Ascending aorta (tissue), 2 donors: ENCODE data around the gene MIPEP. TPM values are rescaled to one million over a fixed set of nuclear protein-coding genes. Genes with fewer than 3 reads are reported as not detected.
"Not testable (repeated sequence)": the region's sequence is repeated elsewhere in the genome, so short reads cannot be mapped to it uniquely, and the experiment has no call there.

ENCODE experiments used
- DNase-seq, 2 donors: peaks; one replicate each; pipeline ENCODE4 v3.0.0-alpha.2; 2019; ENCODE audit warnings: low spot score in 2 of 2
- H3K27ac ChIP-seq, 2 donors: fragments of 200-600 bp; sonication (generic); one replicate each; pipeline ENCODE4 v1.5.1; 2016 to 2017; ENCODE audit warnings: mild to moderate bottlenecking in 1 of 2
- H3K27me3 ChIP-seq: fragments of 200-600 bp; sonication (generic); one replicate; pipeline ENCODE4 v1.5.1; 2017
- H3K36me3 ChIP-seq, 2 donors: fragments of 200-600 bp; sonication (generic); one replicate each; pipeline ENCODE4 v1.5.1; 2016
- H3K4me1 ChIP-seq, 2 donors: fragments of 200-600 bp; sonication (generic); one replicate each; pipeline ENCODE4 v1.5.1; 2016 to 2017; ENCODE audit warnings: mild to moderate bottlenecking in 1 of 2
- H3K4me3 ChIP-seq, 2 donors: fragments of 200-600 bp; sonication (generic); one replicate each; pipeline ENCODE4 v1.5.1; 2016 to 2017; ENCODE audit warnings: mild to moderate bottlenecking in 1 of 2
- H3K9me3 ChIP-seq, 2 donors: fragments of 200-600 bp; sonication (generic); one replicate each; pipeline ENCODE4 v1.5.1; 2016
- intact Hi-C: fragments of 100-400 bp; cut with DNase I; formaldehyde crosslinking; loops from one replicate; pipeline ENCODE4 v1.15.1; 2023
- total RNA-seq: library from RNA; depleted of rRNA; stranded (reverse); fragments of >200 nt; gene quantifications from one replicate; pipeline ENCODE4 v1.1.0, GENCODE V29; 2016
- TF ChIP-seq, protein P1 (sequence below), 3 experiments: fragments of 200-600 bp in 2 of 3; fragments of 450-650 bp in 1 of 3; sonication (generic) in 2 of 3; IDR thresholded peaks; one replicate each; pipeline ENCODE4 v1.5.1; 2016 to 2019; ENCODE audit warnings: antibody characterized with exemption in 3 of 3, mild to moderate bottlenecking in 1 of 3, moderate library complexity in 1 of 3

Gene MIPEP
- total RNA-seq, 1 donor from 2014 or later = 2.8 TPM

DNA sequence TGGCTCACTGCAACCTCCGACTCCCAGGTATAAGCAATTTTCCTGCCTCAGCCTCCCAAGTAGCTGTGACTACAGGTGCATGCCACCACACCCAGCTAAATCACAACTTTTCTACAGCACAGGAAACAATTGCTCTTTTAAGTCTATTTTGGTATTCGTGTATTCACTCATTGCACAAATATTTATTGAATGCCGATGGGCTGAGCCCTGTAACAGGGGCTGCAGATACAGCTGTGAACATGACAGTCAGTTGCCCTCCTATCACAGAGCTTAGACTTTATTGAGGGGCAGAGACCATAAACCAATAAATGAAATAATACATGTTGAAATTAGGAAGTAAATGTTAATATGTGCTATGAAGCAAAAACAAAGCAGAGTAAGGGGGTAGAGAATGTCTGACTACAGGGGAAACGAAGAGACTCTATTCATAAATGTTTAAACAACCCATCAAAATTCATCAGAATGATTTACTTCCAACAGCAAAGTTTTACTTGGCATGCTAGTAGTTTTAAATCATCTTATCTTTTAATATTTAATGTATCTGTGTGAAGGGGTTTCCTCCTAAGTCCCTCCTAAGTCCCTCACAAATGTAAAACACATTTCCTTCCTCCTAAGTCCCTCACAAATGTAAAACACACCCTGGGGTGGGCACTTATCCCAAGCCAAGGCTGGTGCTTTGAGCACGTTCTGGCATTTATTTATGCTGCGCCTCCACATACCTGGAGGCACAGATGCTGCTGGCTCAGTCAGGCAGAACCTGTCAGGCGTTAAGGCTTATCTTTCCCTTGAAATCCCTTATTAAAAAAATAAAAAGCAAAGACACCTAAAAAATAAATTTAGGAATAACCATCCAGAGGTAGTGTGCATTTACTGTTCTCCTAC lies 140.8 kb downstream of the MIPEP start:
- intact Hi-C loops = no loop called here
- Histone ChIP-seq H3K27ac (no peak overlapping the region), H3K9me3 (no peaks in the 10 kb centered on the region), H3K36me3 (peaks cover 0 to 7% of the 10 kb centered on the region in 2 donors), H3K27me3 (no peaks in the 10 kb centered on the region), H3K4me1 (no peaks in the 10 kb centered on the region), H3K4me3 (no peak overlapping the region)
- TF ChIP-seq, protein P1, sequence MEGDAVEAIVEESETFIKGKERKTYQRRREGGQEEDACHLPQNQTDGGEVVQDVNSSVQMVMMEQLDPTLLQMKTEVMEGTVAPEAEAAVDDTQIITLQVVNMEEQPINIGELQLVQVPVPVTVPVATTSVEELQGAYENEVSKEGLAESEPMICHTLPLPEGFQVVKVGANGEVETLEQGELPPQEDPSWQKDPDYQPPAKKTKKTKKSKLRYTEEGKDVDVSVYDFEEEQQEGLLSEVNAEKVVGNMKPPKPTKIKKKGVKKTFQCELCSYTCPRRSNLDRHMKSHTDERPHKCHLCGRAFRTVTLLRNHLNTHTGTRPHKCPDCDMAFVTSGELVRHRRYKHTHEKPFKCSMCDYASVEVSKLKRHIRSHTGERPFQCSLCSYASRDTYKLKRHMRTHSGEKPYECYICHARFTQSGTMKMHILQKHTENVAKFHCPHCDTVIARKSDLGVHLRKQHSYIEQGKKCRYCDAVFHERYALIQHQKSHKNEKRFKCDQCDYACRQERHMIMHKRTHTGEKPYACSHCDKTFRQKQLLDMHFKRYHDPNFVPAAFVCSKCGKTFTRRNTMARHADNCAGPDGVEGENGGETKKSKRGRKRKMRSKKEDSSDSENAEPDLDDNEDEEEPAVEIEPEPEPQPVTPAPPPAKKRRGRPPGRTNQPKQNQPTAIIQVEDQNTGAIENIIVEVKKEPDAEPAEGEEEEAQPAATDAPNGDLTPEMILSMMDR (IDR thresholded peaks at IDR 0.05) = no peak
- DNase-seq = no peak

DNA sequence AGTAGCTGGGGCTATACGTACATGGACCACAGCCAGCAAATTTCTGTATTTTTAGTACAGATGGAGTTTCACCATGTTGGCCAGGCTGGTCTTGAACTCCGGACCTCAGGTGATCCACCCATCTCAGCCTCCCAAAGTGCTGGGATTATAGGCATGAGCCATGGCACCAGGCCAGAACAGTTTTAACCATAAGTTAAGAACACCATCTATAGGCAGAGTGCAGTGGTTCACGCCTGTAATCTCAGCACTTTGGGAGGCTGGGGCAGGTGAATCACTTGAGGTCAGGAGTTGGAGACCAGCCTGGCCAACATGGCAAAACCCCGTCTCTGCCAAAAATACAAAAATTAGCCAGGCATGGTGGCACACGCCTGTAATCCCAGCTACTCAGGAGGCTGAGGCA lies 143.1 kb downstream of the MIPEP start:
- H3K36me3 ChIP-seq, H3K4me3 ChIP-seq, intact Hi-C loops, H3K4me1 ChIP-seq, H3K9me3 ChIP-seq, DNase-seq, H3K27me3 ChIP-seq, H3K27ac ChIP-seq: not testable (repeated sequence)

DNA sequence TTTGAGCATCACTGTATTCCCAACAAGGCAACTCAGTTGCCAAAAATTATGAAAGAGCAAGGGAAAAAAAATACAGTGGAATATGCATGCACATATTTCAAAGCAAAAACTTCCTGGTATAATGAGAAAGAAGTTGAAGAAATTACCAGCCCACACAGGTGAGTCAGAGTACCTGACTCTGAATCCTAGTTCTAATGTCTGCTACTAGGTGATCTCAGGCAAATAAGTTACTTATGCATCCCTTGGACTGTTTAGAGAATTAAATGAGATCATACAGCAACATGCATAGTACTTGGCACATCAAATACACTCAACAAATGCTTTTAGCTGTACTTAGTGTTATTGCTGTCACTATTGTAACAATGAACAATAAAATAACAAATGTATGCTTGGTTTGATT lies 144.9 kb downstream of the MIPEP start:
- H3K9me3 ChIP-seq = no peaks in the 10 kb centered on the region
- H3K27ac ChIP-seq = no peak overlapping the region
- intact Hi-C loops = no loop called here
- no peak for DNase-seq
- TF ChIP-seq, protein P1 (IDR thresholded peaks at IDR 0.05) = no peak
- no peaks in the 10 kb centered on the region for H3K36me3 ChIP-seq
- no peaks in the 10 kb centered on the region for H3K4me1 ChIP-seq
- no peaks in the 10 kb centered on the region for H3K27me3 ChIP-seq
- no peak overlapping the region for H3K4me3 ChIP-seq

DNA sequence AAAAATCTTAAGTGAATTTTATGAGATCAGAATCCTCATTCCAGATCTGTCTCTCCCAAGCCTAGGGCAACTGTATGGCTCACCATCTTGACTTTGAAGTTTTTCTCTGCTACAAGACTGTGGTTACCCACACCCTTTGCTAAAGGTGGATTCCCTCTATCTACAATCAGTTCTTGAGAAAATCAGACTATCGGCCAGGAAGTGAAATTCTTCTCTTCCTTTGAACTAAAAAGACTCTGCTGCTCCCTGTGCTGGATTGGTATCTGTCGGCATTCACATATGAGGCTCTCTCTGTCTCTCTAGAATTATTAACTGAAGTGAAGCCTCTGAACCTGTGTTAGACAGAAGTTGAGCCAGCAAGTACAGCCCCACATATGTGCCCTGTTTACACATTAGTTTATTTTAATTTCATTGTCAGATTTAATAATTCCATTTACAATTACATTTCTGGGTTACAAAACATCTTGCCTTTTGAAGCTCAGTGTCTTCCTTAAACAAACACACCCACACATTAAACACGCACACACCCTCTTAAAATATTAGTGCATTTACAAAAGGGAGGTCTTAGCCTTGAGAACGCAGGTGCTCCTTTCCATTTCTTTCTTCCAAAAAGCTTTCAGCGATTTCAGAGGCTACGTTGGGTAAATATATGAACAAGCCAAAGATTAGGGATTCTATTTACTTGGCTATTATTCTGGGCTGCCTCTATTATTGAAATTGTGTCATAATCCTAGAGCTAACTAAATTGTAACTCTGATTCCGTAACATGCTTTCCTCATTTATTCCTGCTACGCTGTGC lies 145.7 kb downstream of the MIPEP start:
- Histone ChIP-seq H3K4me3 (no peak overlapping the region), H3K27me3 (no peaks in the 10 kb centered on the region), H3K27ac (no peak overlapping the region), H3K9me3 (no peaks in the 10 kb centered on the region), H3K36me3 (no peaks in the 10 kb centered on the region), H3K4me1 (no peaks in the 10 kb centered on the region)
- TF ChIP-seq, protein P1 (IDR thresholded peaks at IDR 0.05) = no peak
- no peak for DNase-seq
- intact Hi-C loops = no loop called here

DNA sequence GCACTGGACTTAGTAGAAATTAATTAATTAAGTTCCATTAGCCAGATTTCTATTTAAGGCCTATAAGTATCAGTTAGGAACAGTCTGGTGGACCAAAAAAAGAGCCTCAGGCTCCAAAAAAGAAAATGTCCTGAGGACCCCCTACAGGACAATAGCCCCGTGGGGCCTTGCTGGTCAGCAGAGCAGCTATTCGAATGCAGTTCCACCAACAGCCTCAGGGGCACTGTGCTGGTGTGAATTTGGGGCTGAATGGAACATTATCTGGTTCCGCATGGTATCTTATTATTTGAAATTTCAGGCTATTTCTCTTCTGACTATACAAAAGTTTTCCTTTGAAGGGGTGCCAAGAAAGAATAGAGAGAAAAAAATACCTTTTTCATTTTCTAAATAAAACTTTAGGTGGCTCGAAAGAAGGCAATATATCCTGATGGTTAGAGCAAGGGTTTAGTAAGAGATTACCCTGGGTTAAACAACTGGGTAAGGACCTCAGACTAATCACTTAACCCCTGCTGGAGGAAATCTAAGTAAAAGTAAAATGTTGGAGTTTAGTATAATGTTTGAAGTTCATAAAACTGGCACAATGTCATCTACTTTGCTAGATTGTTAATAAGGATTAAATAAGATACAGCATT lies 147.2 kb downstream of the MIPEP start:
- Histone ChIP-seq H3K4me3 (no peak overlapping the region), H3K36me3 (no peaks in the 10 kb centered on the region), H3K9me3 (no peaks in the 10 kb centered on the region), H3K27me3 (no peaks in the 10 kb centered on the region), H3K4me1 (no peaks in the 10 kb centered on the region), H3K27ac (no peak overlapping the region)
- intact Hi-C loops = no loop called here
- DNase-seq = no peak
- TF ChIP-seq, protein P1 (IDR thresholded peaks at IDR 0.05) = peak in 1 of 3 experiments; percentile 10
